Adrenal gland (tissue), 12 donors: ENCODE data around the gene TM9SF2. TPM values are rescaled to one million over a fixed set of nuclear protein-coding genes. Genes with fewer than 3 reads are reported as not detected.

ENCODE experiments used
- DNase-seq, 7 donors: peaks; one replicate each; pipeline ENCODE4 v3.0.0-alpha.2; 2019 to 2020
- H3K27ac ChIP-seq, 5 donors: fragments of 200-600 bp; sonication (generic) in 4 of 5; 1 replicate in 3 of 5; 2 replicates in 2 of 5; pipeline versions ENCODE4 v1.5.1 to v1.8.0; 2016 to 2020; ENCODE audit warnings: mild to moderate bottlenecking in 1 of 5
- H3K27me3 ChIP-seq: fragments of 200-600 bp; 2 replicates; pipeline ENCODE4 v1.8.0; 2021
- H3K36me3 ChIP-seq, 2 donors: fragments of 200-600 bp; replicated peaks in 1 of 2; 1 replicate in 1 of 2; 2 replicates in 1 of 2; pipeline versions ENCODE4 v1.5.1 to v1.8.0; 2018 to 2022
- H3K4me1 ChIP-seq, 2 donors: fragments of 200-600 bp; replicated peaks in 1 of 2; 1 replicate in 1 of 2; 2 replicates in 1 of 2; pipeline versions ENCODE4 v1.5.1 to v1.8.0; 2018 to 2021
- H3K4me3 ChIP-seq, 4 donors: fragments of 200-600 bp; sonication (generic) in 3 of 4; one replicate each; pipeline ENCODE4 v1.5.1; 2016 to 2018
- H3K9me3 ChIP-seq, 3 donors: fragments of 200-600 bp; sonication (generic) in 1 of 3; replicated peaks in 1 of 3; 1 replicate in 2 of 3; 2 replicates in 1 of 3; pipeline versions ENCODE4 v1.5.1 to v1.8.0; 2016 to 2021
- POLR2A ChIP-seq, 2 donors: fragments of 450-650 bp; IDR thresholded peaks; one replicate each; pipeline ENCODE4 v1.6.1; 2017; ENCODE audit warnings: antibody characterized with exemption in 2 of 2, mild to moderate bottlenecking in 2 of 2, moderate library complexity in 1 of 2
- WGBS, 4 donors: extraction: QIAGEN DNeasy Blood & Tissue Kit in 2 of 4; methylation state at CpG; one replicate each; pipeline versions ENCODE4 v1.1.5 to v1.1.7; 2013 to 2017; 5-methylcytosine and 5-hydroxymethylcytosine counted together
- intact Hi-C, 2 donors: fragments of 100-400 bp; cut with DNase I; formaldehyde crosslinking; loops; one replicate each; pipeline versions ENCODE4 v1.14.1 to v1.15.0; 2022 to 2023
- polyA plus RNA-seq, 3 donors: library from polyadenylated mRNA; stranded (reverse); fragments of 200-250 nt in 2 of 3; fragments of 350-450 nt in 1 of 3; fragmentation: Illumina TruSeq in 1 of 3; extraction: RNeasy Lipid Tissue Mini Kit (QIAGEN cat#74804) in 1 of 3; gene quantifications; one replicate each; pipeline ENCODE4 v1.2.3, GENCODE V29; 2013 to 2014
- total RNA-seq, 9 donors: library from RNA; depleted of rRNA in 4 of 9; stranded (reverse); fragments of >200 nt in 4 of 9; fragments of 120-200 nt in 1 of 9; fragmentation: NEBNext Ultra II Directional in 1 of 9; extraction: Animal tissue kit (Norgen Biotek cat#: 25700) in 1 of 9; gene quantifications; one replicate each; pipeline versions ENCODE4 v1.1.0 to v1.2.4, GENCODE V29; 2013 to 2023
- TF ChIP-seq, protein P1 (sequence below), 6 experiments: fragments of 450-650 bp in 4 of 6; fragments of 200-600 bp in 2 of 6; sonication (generic) in 1 of 6; IDR thresholded peaks; 1 replicate in 5 of 6; 2 replicates in 1 of 6; pipeline versions ENCODE4 v1.5.1 to v1.8.0; 2016 to 2021; ENCODE audit warnings: antibody characterized with exemption in 6 of 6, mild to moderate bottlenecking in 2 of 6, moderate library complexity in 1 of 6
- donor health status: healthy with polysubstance abuse.
- donor health status: Bipolar disorder and iron deficiency.
- donor health status: DM: yes; HTN: yes; CAD: no.
- donor health status: DM: no; HTN: no; CAD: no.
- donor health status: DM: no; HTN: no; CAD: no.
- donor health status: DM: yes; HTN: yes; CAD: no.

The TM9SF2 gene
- total and polyA plus RNA-seq, 12 donors = 22.7 to 153 (median 113) TPM

DNA sequence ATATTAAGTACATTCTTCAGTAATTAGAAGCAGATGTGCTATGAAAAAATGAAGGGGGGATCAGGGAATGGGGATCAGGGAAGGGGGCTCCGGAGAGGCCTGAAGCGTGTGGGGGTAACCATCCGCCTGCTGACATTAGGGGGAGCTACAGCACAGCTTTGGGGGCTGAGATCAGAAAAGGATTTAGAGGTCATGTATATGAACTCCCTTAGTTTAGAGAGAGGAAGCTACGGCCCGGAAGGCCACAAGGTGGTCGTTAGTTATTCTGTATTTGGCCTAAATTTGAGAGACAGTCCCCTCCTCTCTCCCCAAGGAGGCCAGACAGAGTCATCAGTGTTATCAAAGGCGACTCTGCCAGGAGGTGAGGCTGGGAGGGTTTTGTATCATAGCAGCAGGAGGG, 99.0 kb downstream of the TM9SF2 start:
- no peak for TF ChIP-seq POLR2A (IDR thresholded peaks at IDR 0.05)
- TF ChIP-seq, protein P1, sequence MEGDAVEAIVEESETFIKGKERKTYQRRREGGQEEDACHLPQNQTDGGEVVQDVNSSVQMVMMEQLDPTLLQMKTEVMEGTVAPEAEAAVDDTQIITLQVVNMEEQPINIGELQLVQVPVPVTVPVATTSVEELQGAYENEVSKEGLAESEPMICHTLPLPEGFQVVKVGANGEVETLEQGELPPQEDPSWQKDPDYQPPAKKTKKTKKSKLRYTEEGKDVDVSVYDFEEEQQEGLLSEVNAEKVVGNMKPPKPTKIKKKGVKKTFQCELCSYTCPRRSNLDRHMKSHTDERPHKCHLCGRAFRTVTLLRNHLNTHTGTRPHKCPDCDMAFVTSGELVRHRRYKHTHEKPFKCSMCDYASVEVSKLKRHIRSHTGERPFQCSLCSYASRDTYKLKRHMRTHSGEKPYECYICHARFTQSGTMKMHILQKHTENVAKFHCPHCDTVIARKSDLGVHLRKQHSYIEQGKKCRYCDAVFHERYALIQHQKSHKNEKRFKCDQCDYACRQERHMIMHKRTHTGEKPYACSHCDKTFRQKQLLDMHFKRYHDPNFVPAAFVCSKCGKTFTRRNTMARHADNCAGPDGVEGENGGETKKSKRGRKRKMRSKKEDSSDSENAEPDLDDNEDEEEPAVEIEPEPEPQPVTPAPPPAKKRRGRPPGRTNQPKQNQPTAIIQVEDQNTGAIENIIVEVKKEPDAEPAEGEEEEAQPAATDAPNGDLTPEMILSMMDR (IDR thresholded peaks at IDR 0.05) = no peak
- H3K27ac ChIP-seq = no peak overlapping the region
- H3K4me1 ChIP-seq = no peaks in the 10 kb centered on the region
- intact Hi-C loops = no loop called here
- H3K36me3 ChIP-seq = no peaks in the 10 kb centered on the region
- H3K9me3 ChIP-seq = no peaks in the 10 kb centered on the region
- no peak for DNase-seq
- no peaks in the 10 kb centered on the region for H3K27me3 ChIP-seq
- no peak overlapping the region for H3K4me3 ChIP-seq
- 48 to 58% (median 50%) methylated on average over 7 of the region's 7 CpGs for WGBS, 4 donors

DNA sequence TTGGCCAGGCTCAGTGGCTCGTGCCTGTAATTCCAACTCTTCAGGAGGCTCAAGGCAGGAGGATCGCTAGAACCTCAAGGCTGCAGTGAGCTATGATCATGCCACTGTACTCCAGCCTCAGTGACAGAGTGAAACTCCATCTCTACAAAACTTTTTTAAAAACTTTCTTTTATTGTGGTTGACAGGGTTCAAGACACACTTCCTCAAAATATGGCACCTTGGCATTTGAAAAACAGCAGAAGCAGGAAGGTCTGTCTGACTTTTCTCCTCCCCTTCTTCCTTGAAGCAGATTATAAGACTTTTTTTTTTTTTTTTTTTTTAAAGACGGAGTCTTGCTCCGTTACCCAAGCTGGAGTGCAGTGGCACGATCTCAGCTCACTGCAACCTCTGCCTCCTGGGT, 100.3 kb downstream of the TM9SF2 start:
- intact Hi-C loops = no loop called here

DNA sequence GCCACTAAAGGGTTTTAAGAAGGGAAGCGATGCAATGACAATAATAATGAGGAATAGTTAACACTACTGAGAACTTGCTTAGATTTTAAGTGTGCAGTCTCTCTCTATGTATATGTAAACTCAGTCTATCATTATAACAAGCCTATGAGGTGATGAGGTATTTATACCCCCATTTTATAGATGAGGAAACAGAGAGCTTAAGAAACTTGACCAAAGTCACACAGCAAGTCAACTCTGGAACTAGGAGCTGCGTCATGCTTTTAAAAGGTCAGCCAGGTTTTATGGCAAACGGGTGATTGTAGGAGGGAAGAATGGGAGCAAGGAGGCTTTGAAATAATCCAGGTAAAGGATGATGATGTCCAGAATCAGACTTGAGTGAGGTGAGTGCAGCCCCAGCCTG, 103.4 kb downstream of the TM9SF2 start:
- intact Hi-C loops = no loop called here
- no peaks in the 10 kb centered on the region for H3K36me3 ChIP-seq
- WGBS, 4 donors = 85 to 91% (median 86%) methylated on average over 3 of the region's 3 CpGs
- no peaks in the 10 kb centered on the region for H3K9me3 ChIP-seq
- H3K4me3 ChIP-seq = no peak overlapping the region
- no peak for TF ChIP-seq POLR2A (IDR thresholded peaks at IDR 0.05)
- TF ChIP-seq, protein P1 (IDR thresholded peaks at IDR 0.05) = no peak
- peaks cover 4 to 5% of the 10 kb centered on the region in 2 donors for H3K4me1 ChIP-seq
- H3K27ac ChIP-seq = no peak overlapping the region
- no peaks in the 10 kb centered on the region for H3K27me3 ChIP-seq
- DNase-seq = no peak

More for the DNA sequence above, 100.3 kb downstream of the TM9SF2 start:
- H3K27me3 ChIP-seq = no peaks in the 10 kb centered on the region
- H3K36me3 ChIP-seq = no peaks in the 10 kb centered on the region
- no peaks in the 10 kb centered on the region for H3K9me3 ChIP-seq
- no peak overlapping the region for H3K4me3 ChIP-seq
- peaks cover 0 to 4% of the 10 kb centered on the region in 2 donors for H3K4me1 ChIP-seq
- DNase-seq = no peak
- H3K27ac ChIP-seq = no peak overlapping the region
- no peak for TF ChIP-seq POLR2A (IDR thresholded peaks at IDR 0.05)
- WGBS, 4 donors = 67 to 92% (median 84%) methylated on average over 5 of the region's 5 CpGs

DNA sequence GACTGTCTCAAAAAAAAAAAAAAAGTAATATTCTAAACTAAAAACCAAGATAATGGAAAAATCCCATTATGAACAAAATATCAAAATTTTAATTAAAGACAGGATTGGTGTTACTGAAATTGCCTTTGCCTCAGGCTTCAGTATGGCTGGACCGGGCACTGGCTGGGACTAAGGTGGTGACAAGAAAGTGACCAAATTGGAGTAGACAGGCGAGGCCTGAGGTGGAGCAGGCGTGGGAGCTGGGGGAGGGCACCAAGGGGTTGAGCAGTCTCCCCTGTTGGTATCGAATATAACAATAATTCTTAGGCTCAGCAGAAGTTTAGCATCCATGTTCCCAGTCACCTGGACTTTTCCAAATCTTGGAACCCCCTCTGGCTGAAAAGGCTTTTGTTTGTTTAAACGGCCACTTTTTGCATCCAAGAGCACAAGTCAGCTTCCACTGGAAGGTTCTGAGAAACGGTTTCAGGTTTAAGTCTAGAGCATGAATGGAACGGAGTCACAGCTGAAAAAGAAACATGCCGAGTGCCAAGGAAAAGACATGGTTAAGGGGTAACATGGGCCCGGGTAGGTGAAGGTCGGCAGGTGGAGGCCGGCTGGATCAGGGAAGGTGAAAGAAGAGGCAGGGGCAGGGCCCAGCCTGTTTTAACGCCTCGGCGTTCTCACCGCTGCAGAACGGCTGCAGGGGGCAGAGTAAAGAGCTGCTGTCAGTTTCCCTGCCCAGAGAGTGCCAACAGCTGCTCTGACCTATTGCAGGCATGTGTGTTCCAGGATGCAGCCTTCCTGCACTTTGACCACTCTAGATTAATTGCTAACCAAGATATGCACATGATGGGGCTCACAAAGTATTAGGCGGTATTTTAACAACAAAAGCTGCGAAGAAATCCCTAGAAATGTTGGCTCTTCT, 104.4 kb downstream of the TM9SF2 start:
- Histone ChIP-seq H3K4me1 (peaks cover 4 to 5% of the 10 kb centered on the region in 2 donors), H3K36me3 (no peaks in the 10 kb centered on the region), H3K4me3 (peak overlapping the region in 3 of 4 donors; percentile 27 to 99 (median 33)), H3K9me3 (no peaks in the 10 kb centered on the region), H3K27me3 (no peaks in the 10 kb centered on the region), H3K27ac (peak overlapping the region in 3 of 5 donors; percentile 46 to 91 (median 83))
- TF ChIP-seq, protein P1 (IDR thresholded peaks at IDR 0.05) = no peak
- no peak for TF ChIP-seq POLR2A (IDR thresholded peaks at IDR 0.05)
- WGBS, 4 donors = 19 to 29% (median 23%) methylated on average over 18 of the region's 18 CpGs
- intact Hi-C loops = no loop called here
- DNase-seq = peak; percentile 41 to 64 (median 44)
